Medulla oblongata (tissue), 1 donor: ENCODE measurements around the gene MYO7B.

Experiments
- DNase-seq: peaks from one replicate; pipeline ENCODE4 v3.0.0-alpha.2; 2015; ENCODE audit errors: extremely low spot score

The MYO7B gene

DNA sequence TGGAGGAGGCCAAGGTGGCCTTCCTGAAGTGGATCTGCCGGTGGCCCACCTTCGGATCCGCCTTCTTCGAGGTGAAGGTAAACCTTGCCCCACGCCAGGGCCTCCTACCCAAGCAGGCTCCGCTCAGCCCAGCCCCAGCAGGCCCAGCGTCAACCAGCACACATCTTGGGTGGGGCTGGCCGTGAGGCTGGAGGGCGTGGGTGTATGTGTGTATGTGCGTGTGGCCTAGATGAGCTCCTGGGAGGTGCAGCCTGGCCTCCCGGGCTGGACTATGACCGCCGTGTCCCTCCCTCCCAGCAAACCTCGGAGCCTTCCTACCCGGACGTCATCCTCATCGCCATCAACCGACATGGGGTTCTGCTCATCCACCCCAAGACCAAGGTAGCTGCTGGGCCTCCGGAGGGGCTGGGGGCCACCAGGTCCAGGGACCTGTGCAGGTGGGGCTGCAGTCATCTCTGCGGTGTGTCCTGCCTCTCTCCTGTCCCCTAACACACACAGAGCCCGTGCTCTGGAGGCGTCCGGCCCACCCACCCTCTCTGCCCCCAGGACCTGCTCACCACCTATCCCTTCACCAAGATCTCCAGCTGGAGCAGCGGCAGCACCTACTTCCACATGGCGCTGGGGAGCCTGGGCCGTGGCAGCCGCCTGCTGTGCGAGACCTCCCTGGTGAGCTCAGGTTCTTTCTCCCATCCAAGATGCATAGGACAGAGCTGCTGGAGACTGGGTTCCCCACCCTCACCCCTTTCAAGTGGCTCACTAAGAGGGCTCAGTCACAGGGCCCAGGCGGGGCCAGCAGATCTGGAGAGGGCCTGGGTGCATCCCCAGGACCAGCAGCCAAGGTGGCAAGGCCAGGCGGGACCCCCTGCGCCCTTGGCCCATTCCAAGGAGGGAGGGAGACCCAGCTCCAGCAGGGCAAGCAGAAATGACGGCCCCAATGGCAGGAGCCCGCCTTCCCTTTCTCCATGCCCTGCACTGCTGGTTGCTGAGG lies 101.1 kb downstream of the MYO7B start:
- DNase-seq = no peak

DNA sequence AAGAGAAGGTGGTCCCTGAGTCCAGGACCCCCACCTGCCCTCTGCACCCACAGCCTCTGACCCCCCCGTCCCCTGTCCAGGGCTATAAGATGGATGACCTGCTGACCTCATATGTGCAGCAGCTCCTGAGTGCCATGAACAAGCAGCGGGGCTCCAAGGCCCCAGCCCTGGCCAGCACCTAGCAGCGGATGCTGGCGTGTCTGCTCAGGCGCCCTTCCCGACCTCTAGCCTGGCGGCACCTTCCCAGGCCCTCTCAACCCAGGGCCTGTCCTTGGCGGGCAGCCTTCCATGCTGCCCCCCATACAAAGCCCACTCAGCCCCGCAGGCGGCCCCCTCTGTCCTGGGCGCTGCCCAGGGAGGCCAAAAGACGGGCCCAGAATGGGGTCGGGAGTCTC lies 101.8 kb downstream of the MYO7B start:
- DNase-seq = no peak

GRCh38 chr2:127637725-127638252 lies 102.3 kb downstream of the MYO7B start:
- no peak for DNase-seq

GRCh38 chr2:127638361-127639110 lies 103.1 kb downstream of the MYO7B start:
- DNase-seq = no peak

- no peak for DNase-seq
Measured at GRCh38 chr2:127639111-127639474, 103.6 kb downstream of the MYO7B start.

DNA sequence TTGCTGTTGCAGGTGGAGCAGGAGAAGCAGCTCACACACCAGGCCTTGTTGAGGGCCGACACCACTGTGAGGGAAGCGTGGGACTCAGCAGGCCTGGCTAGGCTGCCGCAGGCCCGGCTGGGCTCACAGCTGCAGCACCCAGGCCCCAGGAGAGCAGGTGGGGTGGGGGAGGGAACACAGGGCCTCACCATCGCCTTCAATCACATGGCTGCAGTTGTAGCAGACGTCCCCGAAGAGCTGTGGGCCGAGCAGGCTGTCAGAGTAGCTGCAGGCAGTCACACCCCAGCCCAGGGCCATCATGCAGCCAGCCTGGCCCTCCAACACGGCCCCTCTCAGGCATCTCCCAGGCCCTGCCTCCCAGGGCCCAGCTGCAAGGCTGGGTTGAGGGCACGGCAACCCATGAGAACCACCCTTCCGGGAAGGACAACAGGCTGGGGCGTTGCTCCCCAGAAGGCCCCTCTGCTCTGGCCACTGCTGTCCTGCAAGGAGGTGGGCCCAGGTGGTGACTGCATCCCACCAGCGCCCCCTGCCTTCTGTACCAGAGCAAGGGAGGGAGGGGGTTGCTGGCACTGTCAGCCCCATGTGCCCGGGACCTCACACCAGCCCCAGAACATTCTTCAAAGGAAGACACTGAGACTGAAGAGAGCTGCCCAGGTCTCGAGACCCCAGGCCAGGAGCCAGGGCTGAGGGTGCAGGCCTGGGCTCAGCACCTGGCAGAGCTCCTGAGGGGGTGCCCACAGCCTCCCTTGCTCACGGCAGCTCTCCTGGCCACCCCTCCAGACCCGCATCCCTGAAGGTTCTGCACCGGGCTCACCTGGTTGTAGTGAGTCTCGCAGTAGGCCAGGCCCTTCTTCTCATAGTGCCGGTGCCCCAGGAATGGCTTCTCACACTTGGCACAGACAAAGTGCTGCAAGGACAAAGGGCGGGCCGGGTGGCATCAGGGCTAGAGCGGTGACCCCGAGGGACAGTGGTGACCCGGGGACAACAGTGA lies 104.9 kb downstream of the MYO7B start:
- DNase-seq = no peak

- no peak for DNase-seq
Measured at GRCh38 chr2:127641133-127641532, 105.7 kb downstream of the MYO7B start.

DNA sequence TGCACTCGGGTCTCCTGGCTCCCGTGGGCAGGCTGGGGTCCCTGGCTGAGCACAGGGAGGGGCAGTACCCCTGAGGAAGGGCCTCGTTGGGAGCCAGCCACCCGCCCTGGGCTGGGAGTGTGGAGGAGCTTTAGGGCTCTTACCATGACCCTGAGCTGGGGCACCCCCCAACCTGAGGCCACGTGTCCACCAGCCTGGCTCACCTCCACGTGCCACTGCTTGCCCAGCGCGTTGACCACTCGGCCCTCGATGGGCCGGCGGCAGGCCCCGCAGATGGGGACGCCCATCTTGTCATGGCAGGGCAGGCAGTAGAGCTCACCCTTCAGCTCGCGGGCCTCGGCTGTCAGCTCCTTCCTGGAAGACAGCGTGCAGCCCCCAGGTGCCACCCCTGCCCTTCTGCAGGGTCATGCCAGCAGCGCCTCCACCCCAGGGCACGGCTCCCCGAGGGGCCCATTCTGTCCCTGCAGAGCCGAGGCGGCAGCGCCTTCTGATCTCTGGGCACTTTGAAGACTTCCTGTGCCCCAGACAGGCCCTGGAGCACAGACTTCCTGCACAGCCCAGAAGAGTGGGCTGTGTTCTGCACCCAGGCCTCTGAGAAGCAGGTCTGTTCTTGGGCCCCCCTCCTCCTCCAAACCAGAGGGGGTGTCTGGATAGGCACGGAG lies 106.5 kb downstream of the MYO7B start:
- no peak for DNase-seq

- DNase-seq = no peak
Measured at GRCh38 chr2:127642706-127643438, 107.4 kb downstream of the MYO7B start.

DNA sequence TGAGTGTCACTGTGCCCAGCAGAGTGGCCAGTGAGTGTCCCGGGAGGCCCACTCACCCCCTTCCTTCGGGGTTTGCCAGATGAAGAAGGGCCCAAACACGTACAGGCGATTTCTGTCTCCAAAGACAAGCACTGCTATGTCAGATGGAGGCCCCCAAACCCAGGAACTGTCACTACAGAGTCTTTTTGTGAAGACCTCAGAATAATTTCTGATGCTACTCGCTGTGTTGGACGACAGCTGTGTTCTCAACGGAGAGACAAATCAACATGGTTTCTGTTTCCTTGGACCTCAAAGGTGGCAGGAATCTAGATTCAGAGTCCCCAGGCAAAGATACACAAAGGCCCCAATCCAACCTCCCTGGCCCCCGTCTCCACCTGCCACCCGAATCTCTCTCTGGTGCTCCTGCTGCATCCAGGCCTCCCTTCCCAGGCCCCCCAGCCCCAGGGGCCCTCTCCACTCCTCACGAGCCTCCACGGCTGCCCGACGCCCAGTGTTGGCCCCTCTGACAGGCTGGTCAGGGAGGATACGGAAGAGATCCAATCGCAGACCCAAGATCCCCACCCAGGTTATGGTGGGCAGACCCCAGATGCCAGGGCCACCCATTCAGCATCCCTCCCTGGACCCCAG lies 108.1 kb downstream of the MYO7B start:
- DNase-seq = no peak

DNA sequence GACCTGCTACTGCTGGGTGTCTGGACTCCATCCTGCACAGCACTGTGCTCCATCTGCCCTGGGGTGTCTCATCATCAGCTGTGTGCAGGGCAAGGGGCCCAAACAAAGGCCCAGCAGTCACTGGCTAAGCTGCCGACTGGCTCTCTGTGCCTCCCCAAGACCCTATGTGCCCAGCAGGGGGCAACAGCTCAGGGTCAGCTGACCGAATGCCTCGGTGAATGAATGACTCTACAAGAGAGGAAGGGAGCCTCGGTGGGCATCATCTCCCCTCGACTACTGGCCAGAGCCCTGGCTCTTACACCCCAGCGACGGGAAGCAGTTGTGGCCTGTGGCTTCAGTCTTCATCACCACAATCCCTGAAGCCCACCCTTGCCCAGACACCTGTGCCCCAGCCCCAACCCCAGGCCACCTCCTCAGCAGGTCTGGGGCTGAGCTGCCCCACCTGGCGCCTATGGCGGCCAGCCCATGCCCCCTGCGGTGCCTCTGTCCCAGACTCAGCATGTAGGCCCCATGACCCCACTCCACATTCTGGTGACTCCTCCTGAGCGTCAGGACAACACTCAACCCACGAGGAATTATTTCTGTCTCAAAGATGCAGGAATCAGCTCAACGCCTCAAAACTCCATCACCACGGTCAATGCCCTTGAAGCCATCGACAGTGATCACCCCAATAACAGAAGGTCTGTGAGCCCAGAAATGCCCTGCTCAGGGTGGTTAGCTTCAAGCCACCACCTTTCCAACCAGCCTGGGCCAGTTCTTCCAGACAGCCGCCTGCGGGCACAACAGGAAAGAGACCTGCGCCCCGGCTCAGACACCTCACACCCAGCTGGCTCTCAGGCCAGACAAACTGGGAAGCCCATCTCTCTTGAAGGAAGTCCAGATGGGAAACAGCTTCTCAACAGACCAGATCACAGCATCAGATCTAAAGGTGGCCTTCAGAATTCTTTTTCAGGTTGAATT lies 108.9 kb downstream of the MYO7B start:
- no peak for DNase-seq

GRCh38 chr2:127645026-127645394 lies 109.5 kb downstream of the MYO7B start:
- no peak for DNase-seq

DNA sequence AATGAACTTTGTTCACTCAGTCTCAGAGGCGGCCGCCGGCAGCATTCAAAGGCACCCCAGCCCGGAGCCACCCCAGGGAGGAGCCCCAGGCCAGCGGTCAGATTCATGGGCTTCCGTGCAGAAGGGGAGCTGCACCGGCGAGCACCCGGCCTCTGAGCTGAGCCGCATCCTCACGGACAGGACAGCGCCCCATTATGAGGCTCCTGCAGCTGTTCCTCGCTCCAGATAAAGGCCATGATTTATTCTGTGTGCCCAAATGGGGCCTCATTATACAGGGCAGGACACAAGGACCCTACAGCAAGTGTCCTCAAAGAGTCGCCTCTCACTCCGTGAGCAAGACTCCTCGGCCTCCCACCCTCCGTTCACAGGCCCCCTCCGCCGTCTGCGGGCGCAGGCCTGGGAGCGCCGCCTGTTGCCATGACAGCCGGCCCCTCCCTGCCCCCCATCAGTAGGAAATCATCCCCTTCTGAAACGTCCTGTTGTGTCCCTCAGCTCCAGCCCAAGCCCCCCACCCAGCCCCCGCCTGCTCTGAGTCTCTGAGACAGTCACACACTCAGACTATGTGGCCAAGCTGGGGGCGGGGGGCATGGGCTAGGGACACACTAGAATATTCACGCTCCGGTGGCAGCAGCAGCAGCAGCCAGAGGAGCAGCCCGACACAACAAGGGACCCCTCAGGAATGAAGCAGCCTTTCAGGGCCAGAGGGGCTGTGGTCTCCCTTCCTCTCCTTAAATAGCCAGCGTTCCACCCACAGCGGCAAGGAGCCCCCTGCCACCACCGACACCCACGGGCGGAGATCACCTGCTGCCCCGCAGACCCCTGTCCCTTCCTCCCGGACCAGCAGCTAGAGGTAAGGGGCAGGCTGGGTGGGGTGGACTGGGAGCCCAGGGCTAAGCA lies 110.2 kb downstream of the MYO7B start, which contains the start of gene GPR17:
Gene GPR17 (plus strand): TSS at position 759 of the 897 bp plus-strand sequence. CDS start 4,583 bp downstream, outside the sequence.
- DNase-seq = peak; percentile 70

- DNase-seq = no peak
Measured at GRCh38 chr2:127646487-127647241, 111.2 kb downstream of the MYO7B start.

DNA sequence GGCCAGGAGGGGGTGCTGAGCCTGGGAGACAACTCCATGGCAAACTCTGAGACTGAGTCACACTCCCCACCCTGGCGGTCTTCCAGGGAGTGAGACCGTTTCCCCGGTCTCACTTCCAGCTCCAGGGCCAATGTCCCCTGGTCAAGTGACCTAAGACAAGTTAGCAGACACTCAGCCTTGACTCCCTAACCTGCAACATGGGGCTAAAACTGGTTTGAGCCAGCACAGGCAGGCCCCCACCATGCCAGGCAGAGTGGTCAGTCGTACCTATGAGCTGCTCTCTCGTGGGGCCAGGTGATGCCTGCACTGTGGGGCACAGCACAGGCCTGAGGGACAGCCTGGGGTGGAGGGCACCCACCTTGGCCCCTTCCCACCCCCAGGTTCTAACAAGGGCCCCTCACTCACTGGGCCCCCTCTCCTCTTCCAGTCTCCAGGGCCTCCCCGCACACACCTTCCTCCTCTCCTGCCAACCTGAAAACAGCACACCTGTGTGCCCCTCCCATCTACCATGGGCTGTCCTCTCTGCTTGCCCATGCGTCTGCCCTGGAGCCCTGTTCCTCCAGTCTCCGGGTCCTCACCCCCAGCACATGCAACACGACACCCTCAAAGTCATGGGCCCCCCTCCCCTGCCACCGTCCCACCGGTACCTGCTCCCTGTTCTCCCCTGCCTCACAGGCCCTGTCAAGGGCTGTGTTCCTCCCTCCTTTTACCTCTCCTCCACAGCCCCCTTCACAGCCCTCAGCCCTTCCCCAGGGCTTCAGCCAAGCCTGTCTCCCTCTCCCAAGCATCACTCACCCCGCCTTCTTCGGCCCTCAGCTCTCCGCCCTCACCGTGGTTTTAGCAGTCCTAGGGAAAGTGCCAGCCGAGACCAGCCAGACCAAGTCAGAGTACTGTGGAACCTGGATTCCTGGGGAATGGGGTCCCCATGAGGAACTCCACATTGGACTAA lies 112.0 kb downstream of the MYO7B start:
- no peak for DNase-seq
